Subcutaneous abdominal adipose tissue (tissue), 5 donors: ENCODE data around the gene PCDHB13.
"Not testable (repeated sequence)": the region's sequence is repeated elsewhere in the genome, so short reads cannot be mapped to it uniquely, and the experiment has no call there.

Experiments
- H3K27ac ChIP-seq: one replicate; pipeline ENCODE4 v1.7.0; 2013; ENCODE audit warnings: low read depth, mild to moderate bottlenecking, inconsistent platforms, low read length, moderate library complexity
- H3K27me3 ChIP-seq, 5 donors: one replicate each; pipeline ENCODE4 v1.7.0; 2013; ENCODE audit warnings: low read length in 5 of 5, inconsistent platforms in 1 of 5; ENCODE audit not compliant: control insufficient read depth in 5 of 5, insufficient read depth in 4 of 5
- H3K36me3 ChIP-seq, 5 donors: one replicate each; pipeline ENCODE4 v1.7.0; 2013; ENCODE audit warnings: low read length in 5 of 5; ENCODE audit not compliant: control insufficient read depth in 5 of 5, insufficient read depth in 5 of 5
- H3K4me1 ChIP-seq, 5 donors: one replicate each; pipeline ENCODE4 v1.7.0; 2013; ENCODE audit warnings: low read length in 5 of 5, mild to moderate bottlenecking in 3 of 5, moderate library complexity in 1 of 5; ENCODE audit not compliant: control insufficient read depth in 5 of 5, insufficient read depth in 5 of 5
- H3K4me3 ChIP-seq, 5 donors: one replicate each; pipeline ENCODE4 v1.7.0; 2013; ENCODE audit warnings: low read length in 5 of 5, low read depth in 1 of 5
- H3K9ac ChIP-seq, 5 donors: one replicate each; pipeline ENCODE4 v1.7.0; 2013; ENCODE audit warnings: low read length in 5 of 5, mild to moderate bottlenecking in 4 of 5, moderate library complexity in 3 of 5
- H3K9me3 ChIP-seq, 5 donors: one replicate each; pipeline ENCODE4 v1.7.0; 2013; ENCODE audit warnings: low read length in 5 of 5; ENCODE audit not compliant: control insufficient read depth in 5 of 5
- donor health status: healthy.
- donor health status: healthy.
- donor health status: healthy.
- donor health status: healthy.
- donor health status: healthy.

The PCDHB13 gene

DNA sequence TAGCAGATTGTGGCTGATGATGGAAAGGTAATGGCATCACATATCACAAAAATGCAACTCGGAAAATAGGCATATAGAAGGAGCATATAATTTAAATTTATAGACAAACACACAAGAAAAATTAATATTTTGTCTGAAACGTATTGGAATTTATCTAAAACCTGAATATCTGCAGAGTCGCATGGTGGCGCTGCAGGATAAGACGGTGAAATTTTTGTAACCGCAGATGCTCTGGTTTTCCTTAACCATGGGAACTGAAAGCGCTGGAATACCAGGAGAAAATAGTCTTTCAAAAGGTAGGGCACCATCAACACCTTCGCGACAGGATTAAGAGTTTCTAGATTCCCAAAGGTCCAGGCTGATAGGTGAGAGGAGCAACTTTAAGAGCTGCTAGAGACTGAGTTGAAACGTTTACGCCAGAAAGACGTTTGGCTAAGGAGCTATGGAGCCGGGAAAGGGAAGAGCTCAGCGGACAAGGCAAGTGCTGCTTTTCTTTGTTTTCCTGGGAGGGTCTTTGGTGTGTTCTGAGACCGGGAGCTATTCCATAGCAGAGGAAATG, 20.5 kb downstream of the PCDHB13 start:
- no peak overlapping the region for H3K27ac ChIP-seq
- no peak overlapping the region for H3K9ac ChIP-seq

DNA sequence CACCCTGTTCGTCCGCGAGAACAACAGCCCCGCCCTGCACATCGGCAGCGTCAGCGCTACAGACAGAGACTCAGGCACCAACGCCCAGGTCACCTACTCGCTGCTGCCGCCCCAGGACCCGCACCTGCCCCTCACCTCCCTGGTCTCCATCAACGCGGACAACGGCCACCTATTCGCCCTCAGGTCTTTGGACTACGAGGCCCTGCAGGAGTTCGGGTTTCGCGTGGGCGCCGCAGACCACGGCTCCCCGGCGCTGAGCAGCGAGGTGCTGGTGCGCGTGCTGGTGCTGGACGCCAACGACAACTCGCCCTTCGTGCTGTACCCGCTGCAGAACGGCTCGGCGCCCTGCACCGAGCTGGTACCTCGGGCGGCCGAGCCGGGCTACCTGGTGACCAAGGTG, 22.2 kb downstream of the PCDHB13 start:
- H3K27me3 ChIP-seq, H3K36me3 ChIP-seq, H3K9ac ChIP-seq, H3K27ac ChIP-seq, H3K4me1 ChIP-seq: not testable (repeated sequence)
- Histone ChIP-seq H3K9me3 (peaks cover 62 to 92% (median 87%) of the 10 kb centered on the region in 5 donors), H3K4me3 (peak overlapping the region in 3 of 5 donors; percentile 8 to 55 (median 47))

More for the DNA sequence above, 20.5 kb downstream of the PCDHB13 start:
- H3K9me3 ChIP-seq: peaks cover 50 to 83% (median 75%) of the 10 kb centered on the region in 5 donors
- H3K36me3 ChIP-seq: no peaks in the 10 kb centered on the region
- H3K4me1 ChIP-seq: no peaks in the 10 kb centered on the region
- peak overlapping the region; percentile 45 to 60 (median 51) for H3K4me3 ChIP-seq
- H3K27me3 ChIP-seq: peaks cover 0 to 2% (median 0%) of the 10 kb centered on the region in 5 donors

DNA sequence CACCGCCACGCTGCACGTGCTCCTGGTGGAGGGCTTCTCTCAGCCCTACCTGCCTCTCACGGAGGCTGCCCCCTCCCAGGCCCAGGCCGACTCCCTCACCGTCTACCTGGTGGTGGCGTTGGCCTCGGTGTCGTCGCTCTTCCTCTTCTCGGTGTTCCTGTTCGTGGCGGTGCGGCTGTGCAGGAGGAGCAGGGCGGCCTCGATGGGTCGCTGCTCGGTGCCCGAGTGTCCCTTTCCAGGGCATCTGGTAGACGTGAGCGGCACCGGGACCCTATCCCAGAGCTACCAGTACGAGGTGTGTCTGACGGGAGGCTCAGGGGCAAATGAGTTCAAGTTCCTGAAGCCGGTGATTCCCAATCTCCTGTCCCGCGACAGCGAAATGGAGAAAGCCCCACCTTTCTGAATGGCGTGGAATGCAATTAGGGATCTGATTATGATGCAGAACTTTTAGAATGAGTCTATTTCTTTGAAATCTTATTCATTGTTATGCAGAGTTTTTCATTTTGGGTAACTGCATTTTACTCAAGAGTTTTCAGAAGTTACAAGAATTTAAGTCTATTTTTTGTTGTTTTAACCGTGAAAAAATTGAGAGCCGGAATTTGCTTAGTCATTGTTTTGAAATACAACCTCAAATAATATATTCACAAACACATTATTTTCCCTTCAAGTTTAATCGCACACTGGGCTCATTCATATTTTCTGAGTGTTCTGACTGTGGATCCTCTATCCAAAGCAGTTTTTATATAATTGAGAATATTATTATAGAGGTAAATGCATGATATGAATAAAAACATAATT, 23.0 kb downstream of the PCDHB13 start:
- no peak overlapping the region for H3K9ac ChIP-seq
- peaks cover 0 to 3% (median 0%) of the 10 kb centered on the region in 5 donors for H3K27me3 ChIP-seq
- H3K9me3 ChIP-seq: peaks cover 67 to 93% (median 91%) of the 10 kb centered on the region in 5 donors
- H3K4me1 ChIP-seq: no peaks in the 10 kb centered on the region
- no peaks in the 10 kb centered on the region for H3K36me3 ChIP-seq
- no peak overlapping the region for H3K27ac ChIP-seq
- H3K4me3 ChIP-seq: peak overlapping the region in 2 of 5 donors; percentile 33 to 55

DNA sequence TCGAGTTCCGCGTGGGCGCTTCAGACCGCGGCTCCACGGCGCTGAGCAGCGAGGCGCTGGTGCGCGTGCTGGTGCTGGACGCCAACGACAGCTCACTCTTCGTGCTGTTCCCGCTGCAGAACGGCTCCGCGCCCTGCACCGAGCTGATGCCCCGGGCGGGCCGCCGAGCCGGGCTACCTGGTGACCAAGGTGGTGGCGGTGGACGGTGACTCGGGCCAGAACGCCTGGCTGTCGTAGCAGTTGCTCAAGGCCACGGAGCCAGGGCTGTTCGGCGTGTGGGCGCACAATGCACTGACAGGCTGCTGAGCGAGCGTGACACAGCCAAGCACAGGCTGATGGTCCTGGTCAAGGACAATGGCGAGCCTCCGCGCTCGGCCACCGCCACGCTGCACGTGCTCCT, 27.8 kb downstream of the PCDHB13 start:
- Histone ChIP-seq H3K9ac (no peak overlapping the region), H3K27me3 (peaks cover 0 to 3% (median 0%) of the 10 kb centered on the region in 5 donors), H3K9me3 (peaks cover 61 to 94% (median 79%) of the 10 kb centered on the region in 5 donors), H3K4me1 (peaks cover 0 to 5% (median 0%) of the 10 kb centered on the region in 5 donors), H3K36me3 (no peaks in the 10 kb centered on the region), H3K27ac (no peak overlapping the region), H3K4me3 (peak overlapping the region in 3 of 5 donors; percentile 11 to 40 (median 22))

DNA sequence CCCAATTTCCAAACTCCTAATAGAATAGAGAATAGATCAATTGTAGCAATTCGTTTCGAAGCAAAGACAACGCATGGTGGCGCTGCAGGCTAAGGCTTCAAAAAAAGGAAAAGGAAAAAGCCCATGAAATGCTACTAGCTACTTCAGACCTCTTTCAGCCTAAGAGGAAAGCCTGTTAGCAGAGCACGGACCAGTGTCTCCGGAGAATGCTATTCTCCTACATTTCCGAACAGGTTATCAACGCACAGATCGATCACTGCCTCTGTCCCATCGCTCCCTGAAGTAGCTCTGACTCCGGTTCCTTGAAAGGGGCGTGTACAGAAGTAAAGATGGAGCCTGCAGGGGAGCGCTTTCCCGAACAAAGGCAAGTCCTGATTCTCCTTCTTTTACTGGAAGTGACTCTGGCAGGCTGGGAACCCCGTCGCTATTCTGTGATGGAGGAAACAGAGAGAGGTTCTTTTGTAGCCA, 31.6 kb downstream of the PCDHB13 start, which contains the start of gene PCDHB15:
Gene PCDHB15, plus strand, starts transcription at position 146 of the 468 bp plus-strand sequence. Its CDS starts 184 bp downstream, at position 330.
- Histone ChIP-seq H3K4me3 (peak within 1 kb of the TSS; percentile 51 to 67 (median 62)), H3K27me3 (peaks cover 0 to 2% (median 0%) of the 10 kb centered on the region in 5 donors), H3K9me3 (peaks cover 52 to 96% (median 78%) of the 10 kb centered on the region in 5 donors), H3K9ac (no peak within 1 kb of the TSS), H3K4me1 (peaks cover 0 to 5% (median 0%) of the 10 kb centered on the region in 5 donors), H3K36me3 (no peaks in the 10 kb centered on the region), H3K27ac (no peak within 1 kb of the TSS)

DNA sequence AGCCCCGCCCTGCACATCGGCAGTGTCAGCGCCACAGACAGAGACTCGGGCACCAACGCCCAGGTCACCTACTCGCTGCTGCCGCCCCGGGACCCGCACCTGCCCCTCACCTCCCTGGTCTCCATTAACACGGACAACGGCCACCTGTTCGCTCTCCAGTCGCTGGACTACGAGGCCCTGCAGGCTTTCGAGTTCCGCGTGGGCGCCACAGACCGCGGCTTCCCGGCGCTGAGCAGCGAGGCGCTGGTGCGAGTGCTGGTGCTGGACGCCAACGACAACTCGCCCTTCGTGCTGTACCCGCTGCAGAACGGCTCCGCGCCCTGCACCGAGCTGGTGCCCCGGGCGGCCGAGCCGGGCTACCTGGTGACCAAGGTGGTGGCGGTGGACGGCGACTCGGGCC, 33.3 kb downstream of the PCDHB13 start:
- H3K27me3 ChIP-seq: not testable (repeated sequence)
- H3K9me3 ChIP-seq: peaks cover 56 to 94% (median 77%) of the 10 kb centered on the region in 5 donors

DNA sequence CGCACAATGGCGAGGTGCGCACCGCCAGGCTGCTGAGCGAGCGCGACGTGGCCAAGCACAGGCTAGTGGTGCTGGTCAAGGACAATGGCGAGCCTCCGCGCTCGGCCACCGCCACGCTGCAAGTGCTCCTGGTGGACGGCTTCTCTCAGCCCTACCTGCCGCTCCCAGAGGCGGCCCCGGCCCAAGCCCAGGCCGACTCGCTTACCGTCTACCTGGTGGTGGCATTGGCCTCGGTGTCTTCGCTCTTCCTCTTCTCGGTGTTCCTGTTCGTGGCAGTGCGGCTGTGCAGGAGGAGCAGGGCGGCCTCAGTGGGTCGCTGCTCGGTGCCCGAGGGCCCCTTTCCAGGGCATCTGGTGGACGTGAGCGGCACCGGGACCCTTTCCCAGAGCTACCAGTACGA, 33.7 kb downstream of the PCDHB13 start:
- Histone ChIP-seq H3K4me3 (peak overlapping the region in 2 of 5 donors; percentile 38 to 62), H3K9me3 (peaks cover 56 to 96% (median 79%) of the 10 kb centered on the region in 5 donors)
- H3K9ac ChIP-seq, H3K36me3 ChIP-seq, H3K27me3 ChIP-seq, H3K27ac ChIP-seq, H3K4me1 ChIP-seq: not testable (repeated sequence)

More for the DNA sequence above, 33.3 kb downstream of the PCDHB13 start:
- not testable (repeated sequence) for H3K9ac ChIP-seq, H3K36me3 ChIP-seq, H3K27ac ChIP-seq, H3K4me1 ChIP-seq
- H3K4me3 ChIP-seq: peak overlapping the region in 2 of 5 donors; percentile 62 to 64

DNA sequence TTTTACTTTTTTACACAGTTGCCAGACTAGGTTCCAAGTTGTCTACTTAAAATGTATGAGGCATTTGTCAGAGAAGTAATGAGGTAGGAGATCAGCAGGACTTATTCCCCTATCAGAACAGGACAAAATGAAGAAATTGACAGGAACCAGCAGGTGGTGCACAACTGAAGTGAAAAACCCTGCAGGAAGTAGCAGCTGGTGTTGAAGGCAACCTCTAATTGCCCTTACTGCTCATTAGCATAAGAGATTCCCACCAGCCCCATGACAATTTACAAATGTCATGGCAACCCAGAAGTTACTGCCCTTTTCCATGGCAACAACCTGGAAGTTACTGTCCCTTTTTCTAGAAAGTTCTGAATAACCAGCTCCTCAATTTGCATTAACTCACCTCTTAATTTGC, 36.9 kb downstream of the PCDHB13 start:
- Histone ChIP-seq H3K27ac (no peak overlapping the region), H3K9ac (no peak overlapping the region), H3K4me1 (peaks cover 0 to 2% (median 0%) of the 10 kb centered on the region in 5 donors), H3K9me3 (peaks cover 74 to 97% (median 95%) of the 10 kb centered on the region in 5 donors), H3K36me3 (no peaks in the 10 kb centered on the region), H3K4me3 (peak overlapping the region in 4 of 5 donors; percentile 26 to 47 (median 32)), H3K27me3 (no peaks in the 10 kb centered on the region)

DNA sequence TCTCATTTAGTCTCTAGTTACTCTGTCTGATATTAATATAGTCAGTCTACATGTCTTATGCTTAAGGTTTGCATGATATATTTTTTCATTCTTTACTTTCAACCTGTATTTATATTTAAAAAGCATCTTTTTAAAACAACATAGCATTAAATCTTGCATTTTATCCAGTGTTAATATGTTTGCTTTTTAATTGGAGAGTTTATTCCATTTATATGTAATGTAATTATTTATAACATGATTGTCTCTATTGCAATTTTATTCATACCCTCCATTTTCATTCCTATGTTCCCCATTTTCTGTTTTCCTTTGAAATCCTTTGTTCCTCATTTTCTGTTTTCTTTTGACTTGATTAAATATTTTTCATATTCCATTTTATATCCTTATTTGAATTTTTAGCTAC, 44.7 kb downstream of the PCDHB13 start:
- no peak overlapping the region for H3K9ac ChIP-seq
- peak overlapping the region in 3 of 5 donors; percentile 9 to 60 (median 26) for H3K4me3 ChIP-seq
- no peaks in the 10 kb centered on the region for H3K27me3 ChIP-seq
- no peak overlapping the region for H3K27ac ChIP-seq
- H3K9me3 ChIP-seq: peaks cover 76 to 100% (median 93%) of the 10 kb centered on the region in 5 donors
- H3K4me1 ChIP-seq: no peaks in the 10 kb centered on the region
- H3K36me3 ChIP-seq: no peaks in the 10 kb centered on the region

DNA sequence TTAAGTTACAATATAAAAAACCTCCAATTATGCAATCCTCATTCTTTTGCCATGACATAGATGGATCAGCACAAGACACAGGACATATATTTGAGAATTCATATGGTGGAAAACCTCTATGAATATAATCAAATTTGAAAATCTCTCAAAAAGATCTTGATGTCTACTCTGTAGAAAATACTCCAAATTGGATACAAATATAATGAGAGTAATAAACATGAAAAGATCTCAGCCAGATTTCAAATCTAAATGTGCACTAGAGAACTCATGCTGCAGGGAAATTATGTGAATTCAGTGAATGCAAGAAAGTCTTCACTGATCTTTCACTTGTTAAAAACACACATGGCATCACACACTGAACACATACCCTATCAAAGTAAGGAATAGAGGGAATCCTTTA, 45.2 kb downstream of the PCDHB13 start:
- Histone ChIP-seq H3K27ac (no peak overlapping the region), H3K4me3 (peak overlapping the region; percentile 7 to 60 (median 24)), H3K9me3 (peaks cover 73 to 100% (median 93%) of the 10 kb centered on the region in 5 donors), H3K9ac (no peak overlapping the region), H3K36me3 (peaks cover 0 to 1% (median 0%) of the 10 kb centered on the region in 5 donors), H3K4me1 (no peaks in the 10 kb centered on the region), H3K27me3 (no peaks in the 10 kb centered on the region)
